Measurements from ENCODE around the gene HRNR. TPM values are rescaled to one million over a fixed set of nuclear protein-coding genes. Genes with fewer than 3 reads are reported as not detected.

The HRNR gene
- total RNA-seq, 1 donor from 2014 or later = not detected

DNA sequence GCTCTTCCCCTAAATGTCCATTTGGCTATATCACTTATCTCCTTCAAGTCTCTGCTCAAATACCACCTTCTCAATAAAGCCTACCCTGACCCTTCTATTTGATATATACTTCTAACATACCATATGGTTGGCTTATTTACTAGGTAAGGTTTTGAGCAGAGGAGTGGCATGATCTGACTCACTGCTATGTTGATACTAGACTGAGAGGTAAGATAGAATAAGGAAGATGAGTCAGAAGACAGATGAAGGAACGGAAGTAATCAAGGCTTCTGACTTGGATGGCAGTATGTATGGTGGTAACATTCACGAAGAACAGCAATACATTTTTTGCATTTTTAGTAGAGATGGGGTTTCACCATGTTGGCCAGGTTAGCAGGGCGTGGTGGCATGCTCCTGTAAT is 4.8 kb upstream of the HRNR start:
- no peak overlapping the region for H2AFZ ChIP-seq (replicated peaks)
- H3K27me3 ChIP-seq = no peaks in the 10 kb centered on the region
- no peaks in the 10 kb centered on the region for H3K4me1 ChIP-seq
- Mint-ChIP-seq H3K27ac (no peak overlapping the region), H3K27me3 (ENCODE audit: insufficient read depth, low read depth) (no peaks in the 10 kb centered on the region), H3K9me3 (no peaks in the 10 kb centered on the region), H3K4me3 (no peak overlapping the region), H3K36me3 (no peaks in the 10 kb centered on the region), H3K4me1 (no peaks in the 10 kb centered on the region)
- H3K79me2 ChIP-seq (ENCODE audit: low read depth) = no peaks in the 10 kb centered on the region
- H4K20me1 ChIP-seq (ENCODE audit: low read depth) = no peaks in the 10 kb centered on the region
- no peak for DNase-seq (ENCODE audit: low spot score)
- H3K9ac ChIP-seq = no peak overlapping the region
- H3K4me3 ChIP-seq = no peak overlapping the region
- TF ChIP-seq EZH2phosphoT487 (IDR thresholded peaks at IDR 0.05) = no peak
- TF ChIP-seq EZH2 (IDR thresholded peaks at IDR 0.05) = no peak
- H3K27ac ChIP-seq = no peak overlapping the region
- peaks cover 34% of the 10 kb centered on the region for H3K9me3 ChIP-seq (ENCODE audit: low read depth)
- H3F3A ChIP-seq (ENCODE audit: low read depth) = no peaks in the 10 kb centered on the region
- H3K36me3 ChIP-seq = no peaks in the 10 kb centered on the region
- no peak overlapping the region for H3K4me2 ChIP-seq

DNA sequence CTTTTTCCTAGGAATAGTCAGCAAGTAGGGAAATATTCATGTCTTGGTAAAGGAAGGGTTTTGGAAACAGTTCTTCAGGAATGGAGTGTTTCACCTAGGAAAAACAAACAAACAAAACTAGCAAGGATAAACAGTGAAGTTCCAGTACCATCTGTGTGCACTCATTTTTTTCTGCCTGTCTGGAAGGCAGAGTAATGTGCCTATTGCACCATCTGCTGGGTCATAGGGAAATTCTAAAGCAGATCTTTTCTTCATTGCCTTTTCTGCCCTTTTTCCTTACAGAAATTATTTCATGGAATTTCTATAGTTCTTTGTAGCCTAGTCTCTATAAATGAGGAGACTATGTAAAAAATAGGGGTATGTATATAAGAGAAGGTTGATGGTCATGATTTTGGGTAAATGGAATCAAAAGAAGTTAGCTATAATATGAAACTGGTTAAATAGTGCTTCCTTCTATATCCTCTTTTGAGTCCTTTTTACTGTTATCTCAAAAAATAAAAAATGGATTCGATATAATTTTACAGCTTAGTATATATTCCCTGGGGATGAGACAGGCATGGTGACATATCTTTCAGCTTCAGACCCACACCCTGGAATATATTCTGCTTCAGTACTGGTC is 3.4 kb upstream of the HRNR start:
- Mint-ChIP-seq H3K27me3 (ENCODE audit: insufficient read depth, low read depth) (no peaks in the 10 kb centered on the region), H3K4me3 (no peak overlapping the region), H3K36me3 (no peaks in the 10 kb centered on the region), H3K27ac (no peak overlapping the region), H3K4me1 (no peaks in the 10 kb centered on the region), H3K9me3 (no peaks in the 10 kb centered on the region)
- no peak overlapping the region for H3K4me3 ChIP-seq
- no peak overlapping the region for H3K27ac ChIP-seq
- TF ChIP-seq, protein P1, sequence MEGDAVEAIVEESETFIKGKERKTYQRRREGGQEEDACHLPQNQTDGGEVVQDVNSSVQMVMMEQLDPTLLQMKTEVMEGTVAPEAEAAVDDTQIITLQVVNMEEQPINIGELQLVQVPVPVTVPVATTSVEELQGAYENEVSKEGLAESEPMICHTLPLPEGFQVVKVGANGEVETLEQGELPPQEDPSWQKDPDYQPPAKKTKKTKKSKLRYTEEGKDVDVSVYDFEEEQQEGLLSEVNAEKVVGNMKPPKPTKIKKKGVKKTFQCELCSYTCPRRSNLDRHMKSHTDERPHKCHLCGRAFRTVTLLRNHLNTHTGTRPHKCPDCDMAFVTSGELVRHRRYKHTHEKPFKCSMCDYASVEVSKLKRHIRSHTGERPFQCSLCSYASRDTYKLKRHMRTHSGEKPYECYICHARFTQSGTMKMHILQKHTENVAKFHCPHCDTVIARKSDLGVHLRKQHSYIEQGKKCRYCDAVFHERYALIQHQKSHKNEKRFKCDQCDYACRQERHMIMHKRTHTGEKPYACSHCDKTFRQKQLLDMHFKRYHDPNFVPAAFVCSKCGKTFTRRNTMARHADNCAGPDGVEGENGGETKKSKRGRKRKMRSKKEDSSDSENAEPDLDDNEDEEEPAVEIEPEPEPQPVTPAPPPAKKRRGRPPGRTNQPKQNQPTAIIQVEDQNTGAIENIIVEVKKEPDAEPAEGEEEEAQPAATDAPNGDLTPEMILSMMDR (IDR thresholded peaks at IDR 0.05) = no peak
- no peak for TF ChIP-seq EZH2 (IDR thresholded peaks at IDR 0.05)
- TF ChIP-seq EZH2phosphoT487 (IDR thresholded peaks at IDR 0.05) = no peak
- H3F3A ChIP-seq (ENCODE audit: low read depth) = no peaks in the 10 kb centered on the region
- peaks cover 31% of the 10 kb centered on the region for H3K9me3 ChIP-seq (ENCODE audit: low read depth)
- no peak overlapping the region for H3K4me2 ChIP-seq
- H3K79me2 ChIP-seq (ENCODE audit: low read depth) = no peaks in the 10 kb centered on the region
- H3K9ac ChIP-seq = no peak overlapping the region
- H3K36me3 ChIP-seq = no peaks in the 10 kb centered on the region
- H3K4me1 ChIP-seq = no peaks in the 10 kb centered on the region
- H3K27me3 ChIP-seq = no peaks in the 10 kb centered on the region
- no peak overlapping the region for H2AFZ ChIP-seq (replicated peaks)
- no peak for DNase-seq (ENCODE audit: low spot score)
- H4K20me1 ChIP-seq (ENCODE audit: low read depth) = no peaks in the 10 kb centered on the region

DNA sequence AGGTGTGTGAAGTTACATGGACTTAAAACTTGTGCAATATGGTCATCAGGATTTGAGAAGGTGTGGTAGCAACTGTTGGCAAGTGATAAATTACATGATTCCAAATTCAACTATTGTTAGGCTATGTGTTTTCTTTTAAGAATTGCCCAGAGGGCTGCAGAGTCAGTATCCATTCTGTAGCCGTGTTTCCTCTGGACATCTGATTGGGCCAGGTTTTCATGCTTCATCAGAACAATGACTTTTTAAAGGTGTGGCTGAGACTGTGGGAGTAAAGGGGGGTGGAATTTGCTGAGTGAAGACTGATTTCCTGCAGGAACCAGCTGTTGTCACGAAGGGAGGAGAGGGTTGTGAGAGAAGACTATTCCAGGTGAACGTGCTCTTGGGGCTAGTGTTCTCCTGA is 1.7 kb upstream of the HRNR start:
- Mint-ChIP-seq H3K9me3 (peaks cover 2% of the 10 kb centered on the region), H3K27me3 (ENCODE audit: insufficient read depth, low read depth) (no peaks in the 10 kb centered on the region)
- H2AFZ ChIP-seq (replicated peaks) = no peak overlapping the region

More for the DNA sequence above, 1.7 kb upstream of the HRNR start:
- H3K4me2 ChIP-seq = no peak overlapping the region
- DNase-seq (ENCODE audit: low spot score) = no peak
- no peaks in the 10 kb centered on the region for H3K4me1 Mint-ChIP-seq
- H3K79me2 ChIP-seq (ENCODE audit: low read depth) = no peaks in the 10 kb centered on the region
- no peak for TF ChIP-seq EZH2phosphoT487 (IDR thresholded peaks at IDR 0.05)
- TF ChIP-seq, protein P1 (IDR thresholded peaks at IDR 0.05) = no peak
- TF ChIP-seq EZH2 (IDR thresholded peaks at IDR 0.05) = no peak
- no peak overlapping the region for H3K4me3 ChIP-seq
- no peaks in the 10 kb centered on the region for H3F3A ChIP-seq (ENCODE audit: low read depth)
- H3K27me3 ChIP-seq = no peaks in the 10 kb centered on the region
- H3K4me3 Mint-ChIP-seq = no peak overlapping the region
- H3K36me3 Mint-ChIP-seq = no peaks in the 10 kb centered on the region
- H4K20me1 ChIP-seq (ENCODE audit: low read depth) = no peaks in the 10 kb centered on the region
- peaks cover 33% of the 10 kb centered on the region for H3K9me3 ChIP-seq (ENCODE audit: low read depth)
- no peaks in the 10 kb centered on the region for H3K4me1 ChIP-seq
- no peaks in the 10 kb centered on the region for H3K36me3 ChIP-seq
- no peak overlapping the region for H3K9ac ChIP-seq
- H3K27ac Mint-ChIP-seq = no peak overlapping the region
- no peak overlapping the region for H3K27ac ChIP-seq
